Measurements from ENCODE around the gene LPP. TPM values are rescaled to one million over a fixed set of nuclear protein-coding genes. Genes with fewer than 3 reads are reported as not detected.
A peak's percentile ranks its signal among the peaks of the same experiment; 100 is the strongest.

The LPP gene
- polyA plus RNA-seq, 3 donors = 14.1 to 23.2 (median 15.3) TPM

DNA sequence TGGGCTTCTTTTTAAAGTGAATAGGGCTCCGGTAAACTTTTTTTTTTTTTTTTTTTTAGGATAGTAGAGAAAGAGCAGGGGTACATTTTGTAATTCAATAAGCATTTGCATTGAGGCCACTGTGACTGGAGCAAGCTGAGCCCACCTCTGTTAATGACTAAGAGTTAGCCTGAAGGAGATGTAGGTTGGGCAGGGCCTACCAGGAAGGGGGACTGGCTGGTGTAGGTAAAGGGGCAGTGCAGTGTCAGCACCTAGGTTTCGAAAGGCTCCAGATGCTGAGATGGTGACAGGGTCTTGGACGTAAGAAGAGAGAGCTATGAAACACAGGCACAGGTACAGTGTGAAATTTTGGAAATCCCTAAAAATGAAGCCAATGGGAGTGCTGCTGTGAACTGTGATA, 30.7 kb downstream of the LPP start:
- no peak overlapping the region for H3K9ac ChIP-seq (ENCODE audit: insufficient read depth, low read length, poor library complexity, severe bottlenecking)

DNA sequence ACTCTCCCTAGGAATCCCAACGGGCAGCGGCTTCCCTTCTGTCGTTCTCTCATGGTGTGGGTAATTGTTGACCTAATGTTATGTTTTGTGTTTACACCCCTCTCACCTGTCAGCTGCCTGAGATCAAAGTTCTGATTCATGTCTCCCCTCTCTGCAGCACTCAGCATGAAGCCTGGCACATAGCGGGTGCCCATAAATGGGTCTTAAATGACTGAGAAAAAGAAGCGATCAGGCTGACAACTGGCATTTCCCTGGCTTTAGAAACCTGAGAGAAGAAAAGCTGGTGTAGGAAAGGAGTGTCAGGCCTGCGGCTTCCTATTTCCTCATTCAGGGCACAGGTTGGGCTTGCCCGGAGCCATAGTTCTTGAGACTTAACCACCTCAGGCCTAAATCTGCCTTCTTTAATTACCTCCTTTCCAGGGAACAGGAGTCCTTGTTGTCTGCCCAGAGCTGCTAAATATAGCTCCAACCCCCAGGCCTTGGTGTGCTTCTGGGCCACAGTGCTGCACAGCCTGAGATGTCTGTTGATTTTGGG, 31.8 kb downstream of the LPP start:
- Mint-ChIP-seq H3K27ac (peak overlapping the region; percentile 59 to 92 (median 83)), H3K9me3 (no peaks in the 10 kb centered on the region), H3K4me1 (peaks cover 26% of the 10 kb centered on the region), H3K27me3 (ENCODE audit: low read depth in 3 of 3) (peaks cover 1 to 7% (median 3%) of the 10 kb centered on the region in 3 donors), H3K36me3 (peaks cover 30 to 38% of the 10 kb centered on the region in 2 donors), H3K4me3 (peak overlapping the region in 1 of 2 donors; percentile 16)
- Histone ChIP-seq H4K20me1 (ENCODE audit: insufficient read depth, low read length) (no peaks in the 10 kb centered on the region), H3K9ac (ENCODE audit: insufficient read depth, low read length, poor library complexity, severe bottlenecking) (no peak overlapping the region), H3K4me1 (ENCODE audit: control insufficient read depth in 1 of 2, insufficient read depth in 2 of 2, low read length in 2 of 2) (peaks cover 20 to 29% of the 10 kb centered on the region in 2 donors), H3K27me3 (ENCODE audit: control insufficient read depth in 2 of 2, insufficient read depth in 2 of 2, low read length in 2 of 2) (no peaks in the 10 kb centered on the region), H3K4me2 (replicated peaks; ENCODE audit: extremely low read depth, low read length, poor library complexity, severe bottlenecking) (no peak overlapping the region), H3K27ac (ENCODE audit: low read depth in 1 of 2, low read length in 2 of 2) (no peak overlapping the region), H3K36me3 (replicated peaks in 1 of 2; ENCODE audit: control insufficient read depth in 1 of 2, insufficient read depth in 2 of 2, low read length in 2 of 2) (peaks cover 0 to 9% of the 10 kb centered on the region in 2 donors), H3K4me3 (replicated peaks in 1 of 3; ENCODE audit: low read depth in 2 of 3, low read length in 3 of 3) (no peak overlapping the region), H3K79me2 (ENCODE audit: insufficient read depth, low read length) (peaks cover 19% of the 10 kb centered on the region), H3K9me3 (replicated peaks in 1 of 2; ENCODE audit: control insufficient read depth in 1 of 2, insufficient read depth in 1 of 2, low read length in 2 of 2) (no peaks in the 10 kb centered on the region), H2AFZ (ENCODE audit: insufficient read depth, low read depth, low read length, poor library complexity, severe bottlenecking) (no peak overlapping the region)
- peak in 2 of 3 donors; percentile 43 to 48 for DNase-seq
- TF ChIP-seq, protein P1, sequence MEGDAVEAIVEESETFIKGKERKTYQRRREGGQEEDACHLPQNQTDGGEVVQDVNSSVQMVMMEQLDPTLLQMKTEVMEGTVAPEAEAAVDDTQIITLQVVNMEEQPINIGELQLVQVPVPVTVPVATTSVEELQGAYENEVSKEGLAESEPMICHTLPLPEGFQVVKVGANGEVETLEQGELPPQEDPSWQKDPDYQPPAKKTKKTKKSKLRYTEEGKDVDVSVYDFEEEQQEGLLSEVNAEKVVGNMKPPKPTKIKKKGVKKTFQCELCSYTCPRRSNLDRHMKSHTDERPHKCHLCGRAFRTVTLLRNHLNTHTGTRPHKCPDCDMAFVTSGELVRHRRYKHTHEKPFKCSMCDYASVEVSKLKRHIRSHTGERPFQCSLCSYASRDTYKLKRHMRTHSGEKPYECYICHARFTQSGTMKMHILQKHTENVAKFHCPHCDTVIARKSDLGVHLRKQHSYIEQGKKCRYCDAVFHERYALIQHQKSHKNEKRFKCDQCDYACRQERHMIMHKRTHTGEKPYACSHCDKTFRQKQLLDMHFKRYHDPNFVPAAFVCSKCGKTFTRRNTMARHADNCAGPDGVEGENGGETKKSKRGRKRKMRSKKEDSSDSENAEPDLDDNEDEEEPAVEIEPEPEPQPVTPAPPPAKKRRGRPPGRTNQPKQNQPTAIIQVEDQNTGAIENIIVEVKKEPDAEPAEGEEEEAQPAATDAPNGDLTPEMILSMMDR (IDR thresholded peaks at IDR 0.05) = no peak
- WGBS (ENCODE audit: insufficient coverage) = no CpG with 5 or more reads among the region's 7 CpGs
- intact Hi-C loops (cut with micrococcal nuclease) = loop anchor here in 1 of 2 donors (2.0 kb wide), 1 partner anchor 445 kb away; no protein-coding TSS in a partner anchor

More for the DNA sequence above, 30.7 kb downstream of the LPP start:
- H3K36me3 Mint-ChIP-seq = peaks cover 29 to 38% of the 10 kb centered on the region in 2 donors
- Histone ChIP-seq H3K36me3 (replicated peaks in 1 of 2; ENCODE audit: control insufficient read depth in 1 of 2, insufficient read depth in 2 of 2, low read length in 2 of 2) (peaks cover 0 to 9% of the 10 kb centered on the region in 2 donors), H2AFZ (ENCODE audit: insufficient read depth, low read depth, low read length, poor library complexity, severe bottlenecking) (no peak overlapping the region), H3K27me3 (ENCODE audit: control insufficient read depth in 2 of 2, insufficient read depth in 2 of 2, low read length in 2 of 2) (no peaks in the 10 kb centered on the region), H3K4me1 (ENCODE audit: control insufficient read depth in 1 of 2, insufficient read depth in 2 of 2, low read length in 2 of 2) (peaks cover 20 to 29% of the 10 kb centered on the region in 2 donors), H3K9me3 (replicated peaks in 1 of 2; ENCODE audit: control insufficient read depth in 1 of 2, insufficient read depth in 1 of 2, low read length in 2 of 2) (no peaks in the 10 kb centered on the region), H3K4me3 (replicated peaks in 1 of 3; ENCODE audit: low read depth in 2 of 3, low read length in 3 of 3) (no peak overlapping the region), H3K27ac (ENCODE audit: low read depth in 1 of 2, low read length in 2 of 2) (no peak overlapping the region), H4K20me1 (ENCODE audit: insufficient read depth, low read length) (peaks cover under 1% of the 10 kb centered on the region), H3K79me2 (ENCODE audit: insufficient read depth, low read length) (peaks cover 17% of the 10 kb centered on the region), H3K4me2 (replicated peaks; ENCODE audit: extremely low read depth, low read length, poor library complexity, severe bottlenecking) (no peak overlapping the region)
- intact Hi-C loops (cut with micrococcal nuclease) = no loop called here
- H3K27me3 Mint-ChIP-seq (ENCODE audit: low read depth in 3 of 3) = peaks cover 1 to 5% (median 3%) of the 10 kb centered on the region in 3 donors
- no peak for DNase-seq
- H3K4me3 Mint-ChIP-seq = no peak overlapping the region
- peaks cover 25% of the 10 kb centered on the region for H3K4me1 Mint-ChIP-seq
- TF ChIP-seq, protein P1 (IDR thresholded peaks at IDR 0.05) = no peak
- H3K9me3 Mint-ChIP-seq = no peaks in the 10 kb centered on the region
- 91% methylated on average over 3 of the region's 3 CpGs for WGBS (ENCODE audit: insufficient coverage)
- H3K27ac Mint-ChIP-seq = peak overlapping the region in 3 of 7 donors; percentile 5 to 40 (median 7)

Measured in CD14-positive monocyte (primary cell).